Measurements from ENCODE around the gene ATXN7L3. TPM values are rescaled to one million over a fixed set of nuclear protein-coding genes. Genes with fewer than 3 reads are reported as not detected.
A peak's percentile ranks its signal among the peaks of the same experiment; 100 is the strongest.
"Not testable (repeated sequence)": the region's sequence is repeated elsewhere in the genome, so short reads cannot be mapped to it uniquely, and the experiment has no call there.

ATXN7L3 gene
- polyA plus RNA-seq, 3 donors, result 8.5 to 60.9 (median 9.9) TPM

DNA sequence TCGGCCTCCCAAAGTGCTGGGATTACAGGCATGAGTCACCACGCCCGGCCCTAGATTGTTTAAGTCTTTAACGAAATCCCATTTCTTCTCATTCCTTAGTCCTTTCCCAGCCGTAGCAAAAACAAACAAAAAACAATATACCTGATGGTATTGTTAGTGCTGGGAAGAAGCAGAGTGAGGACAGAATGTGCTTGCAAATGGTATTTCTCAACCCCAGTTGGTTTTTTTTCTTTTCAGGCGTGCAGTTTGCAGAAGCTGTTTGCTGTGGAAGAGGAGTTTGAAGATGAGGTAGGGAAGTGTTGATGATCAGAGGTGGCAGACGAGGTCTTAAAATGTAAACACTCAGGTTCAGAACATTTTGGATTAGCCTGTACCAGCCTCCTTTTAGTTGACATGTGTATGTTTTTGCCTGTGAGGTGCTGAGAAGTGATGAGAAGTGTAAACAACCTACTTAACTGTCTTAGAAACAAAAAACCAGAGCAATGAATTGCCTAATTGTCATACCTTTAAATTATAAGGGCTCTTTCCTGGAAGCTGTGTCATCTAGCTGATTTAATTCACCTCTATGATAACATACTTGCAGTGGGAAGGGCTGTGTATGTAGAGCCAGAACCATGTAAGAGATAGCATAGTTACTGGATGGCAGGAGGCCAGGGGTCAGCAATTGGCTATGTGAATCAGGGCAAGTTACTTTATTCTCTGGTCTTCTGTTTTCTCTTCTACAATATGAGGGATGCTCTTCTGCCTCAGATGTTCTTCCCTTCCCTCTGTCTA is 54.5 kb downstream of the ATXN7L3 start:
- peak overlapping the region in 1 of 7 donors; percentile 72 for H3K27ac Mint-ChIP-seq
- TF ChIP-seq CTCF (IDR thresholded peaks at IDR 0.05), result no peak
- peaks cover 0 to 1% (median 1%) of the 10 kb centered on the region in 3 donors for H3K27me3 Mint-ChIP-seq (ENCODE audit: low read depth in 3 of 3)

DNA sequence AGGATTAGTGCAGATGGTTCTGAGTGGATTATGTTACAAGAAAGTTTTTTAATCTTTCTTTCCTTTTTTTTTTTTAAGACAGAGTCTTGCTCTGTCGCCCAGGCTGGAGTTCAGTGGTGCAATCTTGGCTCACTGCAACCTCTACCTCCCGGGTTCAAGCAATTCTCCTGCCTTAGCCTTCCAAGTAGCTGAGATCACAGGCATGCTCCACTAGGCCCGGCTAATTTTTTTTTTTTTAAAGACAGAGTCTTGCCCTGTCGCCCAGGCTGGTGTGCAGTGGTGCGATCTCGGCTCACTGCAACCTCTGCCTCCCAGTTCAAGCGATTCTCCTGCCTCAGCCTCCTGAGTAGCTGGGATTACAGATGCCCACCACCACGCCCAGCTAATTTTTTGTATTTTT is 55.8 kb downstream of the ATXN7L3 start:
- H3K9me3 Mint-ChIP-seq; H2AFZ ChIP-seq (ENCODE audit: insufficient read depth, low read depth, low read length, poor library complexity, severe bottlenecking); H4K20me1 ChIP-seq (ENCODE audit: insufficient read depth, low read length); DNase-seq; H3K9me3 ChIP-seq (replicated peaks in 1 of 2; ENCODE audit: control insufficient read depth in 1 of 2, insufficient read depth in 1 of 2, low read length in 2 of 2); H3K27me3 ChIP-seq (ENCODE audit: control insufficient read depth in 2 of 2, insufficient read depth in 2 of 2, low read length in 2 of 2); H3K4me2 ChIP-seq (replicated peaks; ENCODE audit: extremely low read depth, low read length, poor library complexity, severe bottlenecking); H3K27me3 Mint-ChIP-seq (ENCODE audit: low read depth in 3 of 3); H3K4me3 ChIP-seq (replicated peaks in 1 of 3; ENCODE audit: low read depth in 2 of 3, low read length in 3 of 3); H3K27ac ChIP-seq (ENCODE audit: low read depth in 1 of 2, low read length in 2 of 2); H3K9ac ChIP-seq (ENCODE audit: insufficient read depth, low read length, poor library complexity, severe bottlenecking); H3K4me3 Mint-ChIP-seq: not testable (repeated sequence)
- Mint-ChIP-seq H3K4me1 (peaks cover 25% of the 10 kb centered on the region), H3K27ac (peak overlapping the region in 1 of 7 donors; percentile 77), H3K36me3 (peaks cover 6 to 16% of the 10 kb centered on the region in 2 donors)
- H3K36me3 ChIP-seq (replicated peaks in 1 of 2; ENCODE audit: control insufficient read depth in 1 of 2, insufficient read depth in 2 of 2, low read length in 2 of 2), result peaks cover 0 to 15% of the 10 kb centered on the region in 2 donors
- peaks cover 19% of the 10 kb centered on the region for H3K79me2 ChIP-seq (ENCODE audit: insufficient read depth, low read length)
- intact Hi-C loops (cut with micrococcal nuclease), result loop anchor here (2.0 to 5.0 kb wide), 2 partner anchors 19 to 43 kb away; partner anchors contain the start of gene TMUB2 (in 2 of the 2)
- 94% methylated on average over 5 of the region's 8 CpGs for WGBS (ENCODE audit: insufficient coverage)
- peaks cover 13 to 17% of the 10 kb centered on the region in 2 donors for H3K4me1 ChIP-seq (ENCODE audit: control insufficient read depth in 1 of 2, insufficient read depth in 2 of 2, low read length in 2 of 2)

More for the DNA sequence above, 54.5 kb downstream of the ATXN7L3 start:
- no peak overlapping the region for H3K4me2 ChIP-seq (replicated peaks; ENCODE audit: extremely low read depth, low read length, poor library complexity, severe bottlenecking)
- H4K20me1 ChIP-seq (ENCODE audit: insufficient read depth, low read length), result no peaks in the 10 kb centered on the region
- 80% methylated on average over 1 of the region's 7 CpGs for WGBS (ENCODE audit: insufficient coverage)
- peaks cover 24% of the 10 kb centered on the region for H3K79me2 ChIP-seq (ENCODE audit: insufficient read depth, low read length)
- H3K4me3 Mint-ChIP-seq, result no peak overlapping the region
- H3K27me3 ChIP-seq (ENCODE audit: control insufficient read depth in 2 of 2, insufficient read depth in 2 of 2, low read length in 2 of 2), result no peaks in the 10 kb centered on the region
- peaks cover 0 to 15% of the 10 kb centered on the region in 2 donors for H3K36me3 ChIP-seq (replicated peaks in 1 of 2; ENCODE audit: control insufficient read depth in 1 of 2, insufficient read depth in 2 of 2, low read length in 2 of 2)
- no peak overlapping the region for H3K9ac ChIP-seq (ENCODE audit: insufficient read depth, low read length, poor library complexity, severe bottlenecking)
- peaks cover 6 to 18% of the 10 kb centered on the region in 2 donors for H3K36me3 Mint-ChIP-seq
- H3K27ac ChIP-seq (ENCODE audit: low read depth in 1 of 2, low read length in 2 of 2), result no peak overlapping the region
- no peaks in the 10 kb centered on the region for H3K9me3 Mint-ChIP-seq
- DNase-seq, result no peak
- no peak overlapping the region for H2AFZ ChIP-seq (ENCODE audit: insufficient read depth, low read depth, low read length, poor library complexity, severe bottlenecking)
- peaks cover 37% of the 10 kb centered on the region for H3K4me1 Mint-ChIP-seq
- H3K4me3 ChIP-seq (replicated peaks in 1 of 3; ENCODE audit: low read depth in 2 of 3, low read length in 3 of 3), result no peak overlapping the region
- peaks cover 26 to 27% of the 10 kb centered on the region in 2 donors for H3K4me1 ChIP-seq (ENCODE audit: control insufficient read depth in 1 of 2, insufficient read depth in 2 of 2, low read length in 2 of 2)
- H3K9me3 ChIP-seq (replicated peaks in 1 of 2; ENCODE audit: control insufficient read depth in 1 of 2, insufficient read depth in 1 of 2, low read length in 2 of 2), result no peaks in the 10 kb centered on the region
- intact Hi-C loops (cut with micrococcal nuclease), result loop anchor here (5.0 kb wide), 1 partner anchor 42 kb away; the partner anchor contains the start of gene TMUB2 (in 2 of the 2)

Small RNA genes lying within 50 kb of the gene (small RNA-seq; reads per million reads assigned to genes)
- gene MIR6782 (ENCODE audit: insufficient read length, low read depth), result not detected

Other genes with a start within 250 kb of the ATXN7L3 start
- not detected for gene PYY, start 245.9 kb downstream of the ATXN7L3 start, polyA plus RNA-seq
- under 1 TPM; 0.65 to 0.93 (median 0.84) TPM for gene NAGS, start 195.3 kb downstream of the ATXN7L3 start, polyA plus RNA-seq
- gene TMEM101, start 184.9 kb downstream of the ATXN7L3 start, polyA plus RNA-seq, result 10 to 100 TPM; 17.3 to 41.4 (median 33.6) TPM
- gene LSM12, start 133.2 kb downstream of the ATXN7L3 start, polyA plus RNA-seq, result 10 to 100 TPM; 24.7 to 65.8 (median 64.4) TPM
- gene G6PC3, start 129.1 kb downstream of the ATXN7L3 start, polyA plus RNA-seq, result 10 to 100 TPM; 38.0 to 46.4 (median 42.4) TPM
- gene HDAC5, start 76.2 kb downstream of the ATXN7L3 start, polyA plus RNA-seq, result 10 to 100 TPM; 16.1 to 93.6 (median 24.7) TPM
- gene HROB, start 58.0 kb downstream of the ATXN7L3 start, polyA plus RNA-seq, result under 1 TPM; 0.17 to 0.32 (median 0.20) TPM
- gene ASB16, start 29.2 kb downstream of the ATXN7L3 start, polyA plus RNA-seq, result not detected
- gene TMUB2, start 12.9 kb downstream of the ATXN7L3 start, polyA plus RNA-seq, result 100 to 1,000 TPM in 1 of 3 donors, 10 to 100 TPM in 2; 41.3 to 118 (median 41.7) TPM
- gene UBTF, start 19.8 kb upstream of the ATXN7L3 start, polyA plus RNA-seq, result 10 to 100 TPM in 2 of 3 donors, 1 to 10 TPM in 1; 6.0 to 13.1 (median 12.5) TPM
- gene SLC4A1, start 68.3 kb upstream of the ATXN7L3 start, polyA plus RNA-seq, result under 1 TPM in 1 of 3 donors, not detected in 2; 0.04 TPM
- under 1 TPM in 2 of 3 donors, not detected in 1; 0.22 to 0.35 TPM for gene RUNDC3A, start 108.7 kb upstream of the ATXN7L3 start, polyA plus RNA-seq
- gene SLC25A39, start 124.9 kb upstream of the ATXN7L3 start, polyA plus RNA-seq, result 10 to 100 TPM; 64.0 to 74.8 (median 64.5) TPM
- 1,000 to 10,000 TPM; 1,303 to 1,960 (median 1,361) TPM for gene GRN, start 145.4 kb upstream of the ATXN7L3 start, polyA plus RNA-seq
- not detected for gene FAM171A2, start 164.0 kb upstream of the ATXN7L3 start, polyA plus RNA-seq
- 1 to 10 TPM in 2 of 3 donors, under 1 TPM in 1; 0.21 to 1.2 (median 1.1) TPM for gene ITGA2B, start 189.8 kb upstream of the ATXN7L3 start, polyA plus RNA-seq